MM.1S (cell line): ENCODE data around the gene TNFSF9.

Experiments
- DNase-seq: peaks from one replicate; pipeline ENCODE4 v3.0.0-alpha.2; 2015
- H2AFZ ChIP-seq: fragments of 300-600 bp; sonication (generic); 2 replicates; pipeline ENCODE4 v1.6.0; 2016; ENCODE audit warnings: antibody characterized with exemption, low read length
- H3F3A ChIP-seq: fragments of 300-600 bp; sonication (generic); 2 replicates; pipeline ENCODE4 v1.6.1; 2016; ENCODE audit warnings: mild to moderate bottlenecking, antibody characterized with exemption, low read length, moderate library complexity, mixed read lengths; ENCODE audit not compliant: insufficient read depth
- H3K27ac ChIP-seq: fragments of 300-600 bp; sonication (generic); 2 replicates; pipeline ENCODE4 v1.5.1; 2016; ENCODE audit warnings: mild to moderate bottlenecking, low read length
- H3K27me3 ChIP-seq: fragments of 300-600 bp; sonication (generic); replicated peaks from 2 replicates; pipeline ENCODE4 v1.6.0; 2016; ENCODE audit warnings: low read length; ENCODE audit not compliant: insufficient read depth
- H3K36me3 ChIP-seq: fragments of 300-600 bp; sonication (generic); replicated peaks from 2 replicates; pipeline ENCODE4 v1.6.1; 2016; ENCODE audit warnings: mild to moderate bottlenecking, low read length, mixed read lengths; ENCODE audit not compliant: insufficient read depth
- H3K4me1 ChIP-seq: fragments of 300-600 bp; sonication (generic); 2 replicates; pipeline ENCODE4 v1.6.1; 2016; ENCODE audit warnings: low read length, mixed read lengths
- H3K4me2 ChIP-seq: fragments of 300-600 bp; sonication (generic); 2 replicates; pipeline ENCODE4 v1.6.0; 2016; ENCODE audit warnings: low read depth, low read length
- H3K4me3 ChIP-seq: fragments of 300-600 bp; sonication (generic); 2 replicates; pipeline ENCODE4 v1.5.1; 2016; ENCODE audit warnings: low read length, mixed read lengths
- H3K79me2 ChIP-seq: fragments of 300-600 bp; sonication (generic); 2 replicates; pipeline ENCODE4 v1.6.1; 2016; ENCODE audit warnings: mixed run types, low read length, mixed read lengths
- H3K9ac ChIP-seq: fragments of 300-600 bp; sonication (generic); 2 replicates; pipeline ENCODE4 v1.6.1; 2016; ENCODE audit warnings: low read length, mixed read lengths
- H3K9me2 ChIP-seq: fragments of 300-600 bp; sonication (generic); replicated peaks from 2 replicates; pipeline ENCODE4 v1.6.1; 2016; ENCODE audit warnings: mild to moderate bottlenecking, low read length, mixed read lengths; ENCODE audit not compliant: insufficient read depth
- H3K9me3 ChIP-seq: fragments of 300-600 bp; sonication (generic); replicated peaks from 2 replicates; pipeline ENCODE4 v1.6.1; 2016; ENCODE audit warnings: mild to moderate bottlenecking, low read length, mixed read lengths; ENCODE audit not compliant: insufficient read depth
- H4K20me1 ChIP-seq: fragments of 300-600 bp; sonication (generic); 2 replicates; pipeline ENCODE4 v1.6.1; 2016; ENCODE audit warnings: mild to moderate bottlenecking, low read length, moderate library complexity, mixed read lengths; ENCODE audit not compliant: insufficient read depth
- CTCF ChIP-seq: fragments of 300-600 bp; sonication (generic); IDR thresholded peaks from 2 replicates; pipeline ENCODE4 v1.5.1; 2016; ENCODE audit warnings: antibody characterized with exemption, low read length, mixed read lengths
- EZH2 ChIP-seq: fragments of 300-600 bp; sonication (generic); optimal IDR thresholded peaks from 2 replicates; pipeline ENCODE3; 2017; ENCODE audit warnings: low read depth, mild to moderate bottlenecking, antibody characterized with exemption, low read length, mixed read lengths
- EZH2phosphoT487 ChIP-seq: fragments of 300-600 bp; sonication (generic); IDR thresholded peaks from 2 replicates; pipeline ENCODE4 v1.6.1; 2018; ENCODE audit warnings: antibody characterized with exemption, low read length

TNFSF9 gene

GRCh38 chr19:6551091-6551490, 20.3 kb downstream of the TNFSF9 start:
- Histone ChIP-seq H3K27ac (no peak overlapping the region), H3K9ac (no peak overlapping the region)

GRCh38 chr19:6551607-6552450, 21.0 kb downstream of the TNFSF9 start:
- Histone ChIP-seq H2AFZ (no peak overlapping the region), H3K36me3 (no peaks in the 10 kb centered on the region), H3K4me3 (no peak overlapping the region), H3K79me2 (no peaks in the 10 kb centered on the region), H3F3A (peaks cover 10% of the 10 kb centered on the region; the same call in 1 of the 2 replicates), H3K27ac (no peak overlapping the region), H3K9me3 (no peaks in the 10 kb centered on the region), H4K20me1 (no peaks in the 10 kb centered on the region), H3K27me3 (peaks cover 8% of the 10 kb centered on the region; the same call in 1 of the 2 replicates), H3K4me1 (peaks cover 10% of the 10 kb centered on the region), H3K4me2 (0 out of 2 replicates have a peak overlapping the region, but pooled peaks have one; percentile 1), H3K9me2 (no peaks in the 10 kb centered on the region), H3K9ac (no peak overlapping the region)
- no peak for DNase-seq
- TF ChIP-seq EZH2phosphoT487 (no peak), EZH2 (no peak), CTCF (peak; percentile 20)

More at GRCh38 chr19:6551091-6551490, 20.3 kb downstream of the TNFSF9 start:
- no peaks in the 10 kb centered on the region for H3K9me2 ChIP-seq
- no peak for DNase-seq
- no peak for TF ChIP-seq EZH2phosphoT487
- no peak for TF ChIP-seq EZH2
- TF ChIP-seq CTCF, result no peak
- peaks cover 16% of the 10 kb centered on the region for H3K27me3 ChIP-seq
- peaks cover 5% of the 10 kb centered on the region; the same call in 1 of the 2 replicates for H3K4me1 ChIP-seq
- no peaks in the 10 kb centered on the region for H3K79me2 ChIP-seq
- no peak overlapping the region for H3K4me3 ChIP-seq
- H2AFZ ChIP-seq, result no peak overlapping the region
- H4K20me1 ChIP-seq, result no peaks in the 10 kb centered on the region
- H3F3A ChIP-seq, result peaks cover 10% of the 10 kb centered on the region; the same call in 1 of the 2 replicates
- H3K4me2 ChIP-seq, result no peak overlapping the region
- no peaks in the 10 kb centered on the region for H3K36me3 ChIP-seq
- 0 out of 2 replicates have a peak, but pooled peaks cover 4% of the 10 kb centered on the region for H3K9me3 ChIP-seq

GRCh38 chr19:6556043-6556449, 25.2 kb downstream of the TNFSF9 start:
- Histone ChIP-seq H3K36me3 (no peaks in the 10 kb centered on the region), H3K4me3 (no peak overlapping the region), H3K9me2 (no peaks in the 10 kb centered on the region), H3F3A (peaks cover 4% of the 10 kb centered on the region; the same call in 1 of the 2 replicates), H3K9me3 (no peaks in the 10 kb centered on the region), H3K27me3 (peaks cover 5% of the 10 kb centered on the region; the same call in 1 of the 2 replicates), H3K4me1 (peaks cover 10% of the 10 kb centered on the region), H3K27ac (no peak overlapping the region), H2AFZ (no peak overlapping the region), H3K9ac (no peak overlapping the region), H3K4me2 (peak overlapping the region; percentile 26), H3K79me2 (no peaks in the 10 kb centered on the region), H4K20me1 (no peaks in the 10 kb centered on the region)
- TF ChIP-seq EZH2 (no peak), EZH2phosphoT487 (no peak), CTCF (no peak)
- no peak for DNase-seq
